IMR-90 (cell line): ENCODE measurements around the gene EIF6.

ENCODE experiments used
- ELK1 ChIP-seq: fragments of 150-350 bp; IDR thresholded peaks from 2 replicates; pipeline ENCODE4 v1.6.1; 2016; ENCODE audit warnings: low read depth, mild to moderate bottlenecking, low read length, moderate library complexity, borderline replicate concordance
- MXI1 ChIP-seq: IDR thresholded peaks from 2 replicates; pipeline ENCODE4 v1.6.1; 2012; ENCODE audit warnings: low read depth, mild to moderate bottlenecking, low read length, moderate library complexity, borderline replicate concordance
- POLR2A ChIP-seq: IDR thresholded peaks from 2 replicates; pipeline ENCODE4 v1.6.1; 2012; ENCODE audit warnings: mild to moderate bottlenecking, low read depth, low read length
- RFX5 ChIP-seq: IDR thresholded peaks from 2 replicates; pipeline ENCODE4 v1.8.0; 2012; ENCODE audit warnings: low read depth, mild to moderate bottlenecking, low read length, moderate library complexity
- TF ChIP-seq, protein P1 (sequence below): conservative IDR thresholded peaks from 2 replicates; pipeline ENCODE4 v1.5.1; 2012; ENCODE audit warnings: mild to moderate bottlenecking, low read depth, low read length, improper control_type of control experiment

GRCh38 chr20:35286077-35286898 is 1.7 kb upstream of the EIF6 start:
- TF ChIP-seq, protein P1, sequence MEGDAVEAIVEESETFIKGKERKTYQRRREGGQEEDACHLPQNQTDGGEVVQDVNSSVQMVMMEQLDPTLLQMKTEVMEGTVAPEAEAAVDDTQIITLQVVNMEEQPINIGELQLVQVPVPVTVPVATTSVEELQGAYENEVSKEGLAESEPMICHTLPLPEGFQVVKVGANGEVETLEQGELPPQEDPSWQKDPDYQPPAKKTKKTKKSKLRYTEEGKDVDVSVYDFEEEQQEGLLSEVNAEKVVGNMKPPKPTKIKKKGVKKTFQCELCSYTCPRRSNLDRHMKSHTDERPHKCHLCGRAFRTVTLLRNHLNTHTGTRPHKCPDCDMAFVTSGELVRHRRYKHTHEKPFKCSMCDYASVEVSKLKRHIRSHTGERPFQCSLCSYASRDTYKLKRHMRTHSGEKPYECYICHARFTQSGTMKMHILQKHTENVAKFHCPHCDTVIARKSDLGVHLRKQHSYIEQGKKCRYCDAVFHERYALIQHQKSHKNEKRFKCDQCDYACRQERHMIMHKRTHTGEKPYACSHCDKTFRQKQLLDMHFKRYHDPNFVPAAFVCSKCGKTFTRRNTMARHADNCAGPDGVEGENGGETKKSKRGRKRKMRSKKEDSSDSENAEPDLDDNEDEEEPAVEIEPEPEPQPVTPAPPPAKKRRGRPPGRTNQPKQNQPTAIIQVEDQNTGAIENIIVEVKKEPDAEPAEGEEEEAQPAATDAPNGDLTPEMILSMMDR, result no peak
- TF ChIP-seq RFX5, result no peak
- no peak for TF ChIP-seq MXI1
- TF ChIP-seq POLR2A, result no peak
- no peak for TF ChIP-seq ELK1
